Mesendoderm (in vitro differentiated cells): ENCODE measurements around the gene OR6X1.

Experiments
- DNase-seq: peaks from one replicate; pipeline ENCODE4 v3.0.0; 2013
- H2AK5ac ChIP-seq: 2 replicates; pipeline ENCODE4 v1.6.1; 2013; ENCODE audit warnings: low read length, inconsistent platforms
- H2BK120ac ChIP-seq: 2 replicates; pipeline ENCODE4 v1.6.1; 2013; ENCODE audit warnings: low read depth, mild to moderate bottlenecking, low read length, moderate library complexity, mixed read lengths
- H2BK15ac ChIP-seq: replicated peaks from 2 replicates; pipeline ENCODE4 v1.6.1; 2013; ENCODE audit warnings: low read depth, mild to moderate bottlenecking, moderate library complexity
- H2BK5ac ChIP-seq: 2 replicates; pipeline ENCODE4 v1.6.1; 2013; ENCODE audit warnings: low read length, inconsistent platforms
- H3K18ac ChIP-seq: 2 replicates; pipeline ENCODE4 v1.6.1; 2013; ENCODE audit warnings: mild to moderate bottlenecking, low read length, mixed read lengths
- H3K23ac ChIP-seq: one replicate; pipeline ENCODE4 v1.6.1; 2013; ENCODE audit warnings: low read length
- H3K27ac ChIP-seq: 2 replicates; pipeline ENCODE4 v1.5.1; 2013; ENCODE audit warnings: low read depth, mild to moderate bottlenecking, inconsistent platforms, low read length, moderate library complexity
- H3K27me3 ChIP-seq: 2 replicates; pipeline ENCODE4 v1.6.1; 2013; ENCODE audit warnings: low read length, control low read depth, mild to moderate bottlenecking, inconsistent platforms; ENCODE audit not compliant: insufficient read depth, poor library complexity
- H3K36me3 ChIP-seq: 2 replicates; pipeline ENCODE4 v1.6.1; 2013; ENCODE audit warnings: low read length, inconsistent platforms; ENCODE audit not compliant: control insufficient read depth, insufficient read depth
- H3K4ac ChIP-seq: one replicate; pipeline ENCODE4 v1.6.1; 2013; ENCODE audit warnings: low read depth, mild to moderate bottlenecking, low read length, moderate library complexity
- H3K4me1 ChIP-seq: 2 replicates; pipeline ENCODE4 v1.6.1; 2013; ENCODE audit warnings: low read depth, low read length, inconsistent platforms; ENCODE audit not compliant: control insufficient read depth
- H3K4me2 ChIP-seq: 2 replicates; pipeline ENCODE4 v1.6.1; 2013; ENCODE audit warnings: low read length
- H3K4me3 ChIP-seq: 2 replicates; pipeline ENCODE4 v1.5.1; 2013; ENCODE audit warnings: mild to moderate bottlenecking, low read length
- H3K56ac ChIP-seq: one replicate; pipeline ENCODE4 v1.6.1; 2013; ENCODE audit warnings: low read length
- H3K79me1 ChIP-seq: 2 replicates; pipeline ENCODE4 v1.6.1; 2013; ENCODE audit warnings: low read length, inconsistent platforms
- H3K79me2 ChIP-seq: 2 replicates; pipeline ENCODE4 v1.6.1; 2013; ENCODE audit warnings: mild to moderate bottlenecking, low read length; ENCODE audit not compliant: control insufficient read depth, insufficient read depth
- H3K9ac ChIP-seq: 2 replicates; pipeline ENCODE4 v1.6.1; 2013; ENCODE audit warnings: low read length, inconsistent platforms
- H4K5ac ChIP-seq: one replicate; pipeline ENCODE4 v1.6.1; 2013; ENCODE audit warnings: low read length
- H4K8ac ChIP-seq: one replicate; pipeline ENCODE4 v1.6.1; 2013; ENCODE audit warnings: low read depth, mild to moderate bottlenecking, control low read depth, low read length, moderate library complexity
- WGBS: extraction: QIAGEN DNeasy Blood & Tissue Kit; methylation state at CpG from one replicate; pipeline ENCODE4 v1.1.7; 2013; ENCODE audit warnings: low lambda C conversion rate, missing lambda C conversion rate; ENCODE audit not compliant: insufficient coverage; ENCODE audit errors: extremely low coverage; 5-methylcytosine and 5-hydroxymethylcytosine counted together

Gene OR6X1

DNA sequence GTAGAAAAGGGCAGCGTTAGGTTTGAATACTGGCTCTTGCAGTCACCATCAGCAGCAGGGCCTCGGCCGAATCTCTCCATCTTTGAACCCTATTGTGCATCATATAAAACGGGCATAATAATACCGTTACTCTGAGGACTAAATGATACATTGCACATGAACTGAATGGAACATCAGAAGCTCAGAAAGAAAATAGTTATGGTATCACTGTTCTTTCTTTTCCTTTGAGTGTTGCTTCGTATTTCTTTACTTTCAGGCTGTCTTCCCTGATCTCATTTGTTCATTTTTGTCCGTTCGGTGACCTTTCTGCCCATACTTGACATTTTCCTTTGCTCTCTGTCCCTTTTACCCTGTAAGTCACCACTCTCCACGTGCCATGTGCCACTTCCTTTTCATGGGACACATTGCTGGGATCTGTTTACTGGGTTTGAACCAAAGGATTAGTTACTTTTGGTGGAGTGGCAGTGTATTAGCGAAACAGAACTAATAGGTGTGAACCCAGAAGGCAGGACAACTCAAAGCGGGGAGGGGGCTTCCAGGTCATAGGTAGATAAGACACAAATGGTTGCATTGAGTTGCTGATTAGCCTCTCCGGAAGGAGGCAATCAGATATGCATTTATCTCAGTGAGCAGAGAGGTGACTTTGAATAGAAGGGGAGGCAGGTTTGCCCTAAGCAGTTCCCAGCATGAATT lies 12.1 kb downstream of the OR6X1 start:
- H2AK5ac ChIP-seq = no peak overlapping the region
- WGBS = no CpG with 5 or more reads among the region's 12 CpGs
- peak overlapping the region; percentile 90 for H2BK5ac ChIP-seq
- H3K4me1 ChIP-seq = peaks cover 6% of the 10 kb centered on the region
- H3K27me3 ChIP-seq = no peaks in the 10 kb centered on the region
- peak overlapping the region; percentile 25 for H3K27ac ChIP-seq
- H3K56ac ChIP-seq = peak overlapping the region; percentile 88
- H2BK120ac ChIP-seq = peak overlapping the region; percentile 10
- H4K8ac ChIP-seq = no peak overlapping the region
- H3K79me2 ChIP-seq = peaks cover 41% of the 10 kb centered on the region
- peaks cover 9% of the 10 kb centered on the region for H3K36me3 ChIP-seq
- H3K23ac ChIP-seq = no peak overlapping the region
- peak; percentile 91 for DNase-seq
- H3K4ac ChIP-seq = peak overlapping the region; percentile 83
- H3K18ac ChIP-seq = peak overlapping the region; percentile 92
- H2BK15ac ChIP-seq = peak overlapping the region; percentile 3
- peaks cover 13% of the 10 kb centered on the region for H3K79me1 ChIP-seq
- peak overlapping the region; percentile 53 for H4K5ac ChIP-seq
- peak overlapping the region; percentile 80 for H3K9ac ChIP-seq
- peak overlapping the region; percentile 48 for H3K4me3 ChIP-seq
- peak overlapping the region; percentile 71 for H3K4me2 ChIP-seq

DNA sequence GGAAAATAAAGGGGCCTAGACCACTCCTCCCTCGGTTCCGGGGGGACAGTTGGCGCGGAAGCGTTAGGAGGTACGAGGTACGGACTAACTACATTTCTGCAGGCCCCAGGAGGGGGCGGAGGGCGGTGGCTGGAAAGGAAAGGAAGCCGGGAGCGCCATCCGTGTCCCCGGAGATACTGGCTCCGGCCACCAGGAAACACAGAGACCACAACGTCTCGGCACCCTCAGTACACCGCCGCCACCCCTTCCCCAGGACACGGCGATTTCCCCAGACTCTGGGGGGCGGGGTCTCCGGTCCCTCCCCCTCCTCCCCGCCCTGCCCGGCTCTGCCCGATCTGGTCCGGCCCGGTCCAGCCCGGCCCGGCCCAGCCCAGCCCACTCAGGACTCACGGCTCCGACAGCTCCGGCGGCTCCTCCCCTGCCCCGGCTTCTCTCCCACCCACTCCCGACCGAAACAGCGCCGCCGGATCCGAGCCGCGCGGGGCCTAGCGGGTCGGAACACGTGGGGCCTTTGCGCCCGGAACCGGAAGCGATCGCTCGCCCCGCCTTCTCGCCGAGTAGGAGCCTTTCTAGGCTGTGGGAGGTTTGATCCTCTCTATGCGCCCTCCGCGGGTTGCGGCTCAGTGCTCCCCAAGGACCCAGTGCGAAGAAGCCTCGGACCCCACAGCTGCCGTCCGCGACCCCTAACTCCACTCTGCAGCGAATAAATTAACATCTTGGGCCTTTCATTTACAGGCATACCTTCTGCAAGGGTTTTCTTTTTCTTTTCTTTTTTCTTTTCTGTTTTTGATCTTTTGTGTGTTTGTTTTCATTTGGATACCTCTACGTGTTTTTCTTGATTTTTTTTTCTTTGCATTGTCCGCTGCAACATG lies 12.9 kb downstream of the OR6X1 start, which contains the start of gene ZNF202:
Gene ZNF202 (minus strand): TSS at position 502 of the 872 bp plus-strand sequence. CDS start 10,772 bp downstream, outside the sequence.
- Histone ChIP-seq H3K27me3 (no peaks in the 10 kb centered on the region), H3K4me2 (peak within 1 kb of the TSS; percentile 77), H3K79me1 (peaks cover 13% of the 10 kb centered on the region), H3K79me2 (peaks cover 47% of the 10 kb centered on the region), H4K8ac (peak within 1 kb of the TSS; percentile 77), H3K4me3 (peak within 1 kb of the TSS; percentile 77), H3K4me1 (peaks cover 6% of the 10 kb centered on the region), H3K27ac (peak within 1 kb of the TSS; percentile 71), H3K4ac (peak within 1 kb of the TSS; percentile 98), H2AK5ac (no peak within 1 kb of the TSS), H2BK5ac (peak within 1 kb of the TSS; percentile 90), H3K56ac (peak within 1 kb of the TSS; percentile 88), H4K5ac (peak within 1 kb of the TSS; percentile 53), H2BK15ac (peak within 1 kb of the TSS; percentile 3), H3K9ac (peak within 1 kb of the TSS; percentile 80), H3K23ac (peak within 1 kb of the TSS; percentile 11), H3K36me3 (peaks cover 12% of the 10 kb centered on the region), H3K18ac (peak within 1 kb of the TSS; percentile 95), H2BK120ac (peak within 1 kb of the TSS; percentile 10)
- peak; percentile 96 for DNase-seq
- no CpG with 5 or more reads among the region's 67 CpGs for WGBS

DNA sequence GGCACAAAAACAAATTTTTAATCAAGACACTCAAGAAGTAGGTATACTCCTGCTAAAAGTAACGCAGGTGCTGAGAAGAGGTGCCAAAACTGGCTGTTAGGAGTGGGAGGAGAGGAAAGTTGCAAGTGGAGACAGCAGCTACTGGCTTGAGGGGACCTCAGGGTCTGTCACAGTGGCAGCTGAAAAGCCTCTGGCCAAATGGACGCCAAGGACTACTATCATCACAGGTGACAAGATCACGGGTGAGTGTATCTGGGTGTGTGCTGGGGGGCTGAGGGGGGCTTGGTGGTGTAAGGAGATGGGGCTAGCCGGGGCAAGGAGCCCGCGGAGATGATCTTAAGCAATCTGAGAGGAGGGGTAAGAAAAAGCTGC lies 13.5 kb downstream of the OR6X1 start:
- peaks cover 53% of the 10 kb centered on the region for H3K79me2 ChIP-seq
- peaks cover 4% of the 10 kb centered on the region for H3K4me1 ChIP-seq
- peak overlapping the region; percentile 11 for H3K23ac ChIP-seq
- peaks cover 14% of the 10 kb centered on the region for H3K79me1 ChIP-seq
- no peaks in the 10 kb centered on the region for H3K27me3 ChIP-seq
- H2BK5ac ChIP-seq = no peak overlapping the region
- H3K4me3 ChIP-seq = peak overlapping the region; percentile 77
- H2AK5ac ChIP-seq = no peak overlapping the region
- no peak overlapping the region for H4K8ac ChIP-seq
- peak; percentile 10 for DNase-seq
- peak overlapping the region; percentile 77 for H3K4me2 ChIP-seq
- no peak overlapping the region for H2BK15ac ChIP-seq
- H3K4ac ChIP-seq = peak overlapping the region; percentile 98
- H4K5ac ChIP-seq = no peak overlapping the region
- no peak overlapping the region for H2BK120ac ChIP-seq
- WGBS = no CpG with 5 or more reads among the region's 6 CpGs
- H3K9ac ChIP-seq = peak overlapping the region; percentile 80
- H3K18ac ChIP-seq = peak overlapping the region; percentile 95
- peak overlapping the region; percentile 71 for H3K27ac ChIP-seq
- H3K56ac ChIP-seq = peak overlapping the region; percentile 85
- H3K36me3 ChIP-seq = peaks cover 12% of the 10 kb centered on the region

DNA sequence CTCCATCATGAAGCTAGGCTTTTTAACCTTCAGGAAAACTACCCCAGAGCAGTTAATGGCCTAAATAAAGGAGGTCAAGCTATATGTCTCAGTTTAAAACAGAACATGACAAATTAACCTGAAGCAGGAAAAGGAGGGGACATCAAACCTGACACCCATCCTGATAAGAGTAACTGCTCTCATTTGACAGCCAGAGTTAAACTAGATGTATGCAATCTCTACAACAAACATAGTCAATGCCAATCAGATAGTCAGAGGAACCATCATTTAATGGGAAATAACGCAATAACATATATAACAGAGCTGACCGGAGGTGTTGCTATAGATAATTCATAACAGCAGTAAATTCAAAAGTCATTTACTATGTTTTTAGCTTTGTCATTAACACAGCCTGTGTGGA lies 15.9 kb downstream of the OR6X1 start:
- H3K4ac ChIP-seq = no peak overlapping the region
- no peaks in the 10 kb centered on the region for H3K27me3 ChIP-seq
- peaks cover 12% of the 10 kb centered on the region for H3K36me3 ChIP-seq
- no peak overlapping the region for H3K4me2 ChIP-seq
- no peak overlapping the region for H3K27ac ChIP-seq
- H2AK5ac ChIP-seq = no peak overlapping the region
- peak overlapping the region; percentile 11 for H3K4me3 ChIP-seq
- H3K18ac ChIP-seq = no peak overlapping the region
- no peak for DNase-seq
- no peak overlapping the region for H4K8ac ChIP-seq
- no peak overlapping the region for H2BK15ac ChIP-seq
- H3K23ac ChIP-seq = no peak overlapping the region
- H3K79me1 ChIP-seq = peaks cover 28% of the 10 kb centered on the region
- peaks cover 2% of the 10 kb centered on the region for H3K4me1 ChIP-seq
- no peak overlapping the region for H3K9ac ChIP-seq
- no peak overlapping the region for H3K56ac ChIP-seq
- no peak overlapping the region for H2BK5ac ChIP-seq
- WGBS = no CpG with 5 or more reads among the region's 2 CpGs
- H3K79me2 ChIP-seq = peaks cover 71% of the 10 kb centered on the region
- no peak overlapping the region for H4K5ac ChIP-seq
- no peak overlapping the region for H2BK120ac ChIP-seq

DNA sequence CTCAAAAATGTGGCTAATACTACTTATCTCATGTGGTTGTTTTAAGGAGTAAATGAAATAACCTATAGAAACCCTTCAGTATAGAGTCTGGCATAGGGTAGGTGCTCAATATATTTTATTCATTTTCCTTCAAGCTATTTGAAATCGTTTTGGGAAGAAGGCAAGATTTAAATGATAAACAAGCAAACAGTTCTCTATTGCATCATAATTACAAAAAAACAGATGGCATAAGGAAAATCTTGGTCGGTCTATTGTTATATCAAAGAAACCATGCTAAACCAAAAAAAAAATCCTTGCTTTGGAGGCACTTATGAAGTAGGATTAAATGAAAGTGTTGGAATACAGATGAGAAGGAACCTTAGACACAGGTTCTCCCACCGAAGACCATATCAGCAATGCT lies 17.5 kb downstream of the OR6X1 start:
- Histone ChIP-seq H3K4ac (no peak overlapping the region), H4K5ac (no peak overlapping the region), H3K56ac (no peak overlapping the region), H4K8ac (no peak overlapping the region), H3K27me3 (no peaks in the 10 kb centered on the region), H3K79me1 (peaks cover 35% of the 10 kb centered on the region), H3K4me3 (no peak overlapping the region), H3K4me2 (no peak overlapping the region), H3K23ac (no peak overlapping the region), H3K36me3 (peaks cover 12% of the 10 kb centered on the region), H3K18ac (no peak overlapping the region), H3K79me2 (peaks cover 80% of the 10 kb centered on the region), H2BK5ac (no peak overlapping the region), H3K27ac (no peak overlapping the region), H2AK5ac (no peak overlapping the region), H2BK120ac (no peak overlapping the region), H3K9ac (no peak overlapping the region), H3K4me1 (no peaks in the 10 kb centered on the region), H2BK15ac (no peak overlapping the region)
- DNase-seq = no peak
- no CpG with 5 or more reads among the region's 3 CpGs for WGBS
